ENCODE measurements around the gene PSTPIP1.

PSTPIP1 gene

DNA sequence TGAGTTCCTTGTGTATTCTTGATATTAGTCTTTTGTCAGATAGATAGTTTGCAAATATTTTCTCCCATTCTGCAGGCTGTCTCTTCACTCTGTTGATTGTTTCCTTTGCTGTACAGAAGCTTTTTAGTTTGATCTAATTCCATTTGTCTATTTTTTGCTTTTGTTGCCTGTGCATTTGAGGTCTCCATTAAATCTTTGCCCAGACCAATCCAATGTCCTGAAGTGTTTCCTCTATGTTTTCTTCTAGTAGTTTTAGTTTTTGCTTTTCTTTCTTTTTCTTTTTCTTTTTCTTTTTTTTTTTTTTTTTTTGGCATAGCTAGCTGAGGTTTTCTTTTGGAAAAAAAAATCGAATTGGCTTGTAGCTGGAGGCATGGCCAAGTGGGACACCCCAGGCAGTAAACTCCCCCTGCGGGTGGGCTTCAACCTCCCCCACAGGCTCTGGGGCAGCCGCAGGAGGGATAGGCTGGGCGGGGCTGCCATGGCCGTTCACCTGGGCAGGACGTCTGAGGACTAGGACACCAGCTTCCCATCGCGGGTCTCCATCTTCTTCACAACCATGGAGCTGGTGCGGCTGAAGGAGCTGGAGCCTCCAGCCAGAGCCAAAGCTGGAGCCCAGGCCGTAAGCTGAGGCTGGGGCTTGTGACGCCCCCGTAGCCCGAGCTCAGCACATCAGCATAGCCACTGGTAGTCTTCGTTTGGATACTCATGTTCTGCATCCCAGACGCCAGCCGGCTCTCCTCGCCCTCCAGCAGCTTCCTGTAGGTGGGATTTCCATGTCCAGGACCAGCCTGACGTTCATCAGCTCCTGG is 16.2 kb upstream of the PSTPIP1 start:
- ATAC-seq: no peak
- no peak for TF ChIP-seq ARNTL (CRISPR knock-in tag; IDR thresholded peaks at IDR 0.05; ENCODE audit: borderline replicate concordance, low read depth)
- TF ChIP-seq TOX (CRISPR knock-in tag; IDR thresholded peaks at IDR 0.05; ENCODE audit: borderline replicate concordance): no peak
- TF ChIP-seq, protein P1, sequence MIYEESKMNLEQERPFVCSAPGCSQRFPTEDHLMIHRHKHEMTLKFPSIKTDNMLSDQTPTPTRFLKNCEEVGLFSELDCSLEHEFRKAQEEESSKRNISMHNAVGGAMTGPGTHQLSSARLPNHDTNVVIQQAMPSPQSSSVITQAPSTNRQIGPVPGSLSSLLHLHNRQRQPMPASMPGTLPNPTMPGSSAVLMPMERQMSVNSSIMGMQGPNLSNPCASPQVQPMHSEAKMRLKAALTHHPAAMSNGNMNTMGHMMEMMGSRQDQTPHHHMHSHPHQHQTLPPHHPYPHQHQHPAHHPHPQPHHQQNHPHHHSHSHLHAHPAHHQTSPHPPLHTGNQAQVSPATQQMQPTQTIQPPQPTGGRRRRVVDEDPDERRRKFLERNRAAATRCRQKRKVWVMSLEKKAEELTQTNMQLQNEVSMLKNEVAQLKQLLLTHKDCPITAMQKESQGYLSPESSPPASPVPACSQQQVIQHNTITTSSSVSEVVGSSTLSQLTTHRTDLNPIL (CRISPR knock-in tag; IDR thresholded peaks at IDR 0.05; ENCODE audit: low read depth): no peak
- no peak for TF ChIP-seq ZNF70 (CRISPR knock-in tag; IDR thresholded peaks at IDR 0.05)
- TF ChIP-seq RARB (CRISPR knock-in tag; IDR thresholded peaks at IDR 0.05): no peak
- TF ChIP-seq, protein P2, sequence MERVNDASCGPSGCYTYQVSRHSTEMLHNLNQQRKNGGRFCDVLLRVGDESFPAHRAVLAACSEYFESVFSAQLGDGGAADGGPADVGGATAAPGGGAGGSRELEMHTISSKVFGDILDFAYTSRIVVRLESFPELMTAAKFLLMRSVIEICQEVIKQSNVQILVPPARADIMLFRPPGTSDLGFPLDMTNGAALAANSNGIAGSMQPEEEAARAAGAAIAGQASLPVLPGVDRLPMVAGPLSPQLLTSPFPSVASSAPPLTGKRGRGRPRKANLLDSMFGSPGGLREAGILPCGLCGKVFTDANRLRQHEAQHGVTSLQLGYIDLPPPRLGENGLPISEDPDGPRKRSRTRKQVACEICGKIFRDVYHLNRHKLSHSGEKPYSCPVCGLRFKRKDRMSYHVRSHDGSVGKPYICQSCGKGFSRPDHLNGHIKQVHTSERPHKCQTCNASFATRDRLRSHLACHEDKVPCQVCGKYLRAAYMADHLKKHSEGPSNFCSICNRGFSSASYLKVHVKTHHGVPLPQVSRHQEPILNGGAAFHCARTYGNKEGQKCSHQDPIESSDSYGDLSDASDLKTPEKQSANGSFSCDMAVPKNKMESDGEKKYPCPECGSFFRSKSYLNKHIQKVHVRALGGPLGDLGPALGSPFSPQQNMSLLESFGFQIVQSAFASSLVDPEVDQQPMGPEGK (CRISPR knock-in tag; IDR thresholded peaks at IDR 0.05; ENCODE audit: borderline replicate concordance): no peak
- TF ChIP-seq BACH2 (CRISPR knock-in tag; IDR thresholded peaks at IDR 0.05; ENCODE audit: borderline replicate concordance): no peak
- TF ChIP-seq, protein P3, sequence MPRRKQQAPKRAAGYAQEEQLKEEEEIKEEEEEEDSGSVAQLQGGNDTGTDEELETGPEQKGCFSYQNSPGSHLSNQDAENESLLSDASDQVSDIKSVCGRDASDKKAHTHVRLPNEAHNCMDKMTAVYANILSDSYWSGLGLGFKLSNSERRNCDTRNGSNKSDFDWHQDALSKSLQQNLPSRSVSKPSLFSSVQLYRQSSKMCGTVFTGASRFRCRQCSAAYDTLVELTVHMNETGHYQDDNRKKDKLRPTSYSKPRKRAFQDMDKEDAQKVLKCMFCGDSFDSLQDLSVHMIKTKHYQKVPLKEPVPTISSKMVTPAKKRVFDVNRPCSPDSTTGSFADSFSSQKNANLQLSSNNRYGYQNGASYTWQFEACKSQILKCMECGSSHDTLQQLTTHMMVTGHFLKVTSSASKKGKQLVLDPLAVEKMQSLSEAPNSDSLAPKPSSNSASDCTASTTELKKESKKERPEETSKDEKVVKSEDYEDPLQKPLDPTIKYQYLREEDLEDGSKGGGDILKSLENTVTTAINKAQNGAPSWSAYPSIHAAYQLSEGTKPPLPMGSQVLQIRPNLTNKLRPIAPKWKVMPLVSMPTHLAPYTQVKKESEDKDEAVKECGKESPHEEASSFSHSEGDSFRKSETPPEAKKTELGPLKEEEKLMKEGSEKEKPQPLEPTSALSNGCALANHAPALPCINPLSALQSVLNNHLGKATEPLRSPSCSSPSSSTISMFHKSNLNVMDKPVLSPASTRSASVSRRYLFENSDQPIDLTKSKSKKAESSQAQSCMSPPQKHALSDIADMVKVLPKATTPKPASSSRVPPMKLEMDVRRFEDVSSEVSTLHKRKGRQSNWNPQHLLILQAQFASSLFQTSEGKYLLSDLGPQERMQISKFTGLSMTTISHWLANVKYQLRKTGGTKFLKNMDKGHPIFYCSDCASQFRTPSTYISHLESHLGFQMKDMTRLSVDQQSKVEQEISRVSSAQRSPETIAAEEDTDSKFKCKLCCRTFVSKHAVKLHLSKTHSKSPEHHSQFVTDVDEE (CRISPR knock-in tag; IDR thresholded peaks at IDR 0.05): no peak
- no peak for TF ChIP-seq TCF4 (CRISPR knock-in tag; IDR thresholded peaks at IDR 0.05; ENCODE audit: borderline replicate concordance)
- TF ChIP-seq SNAI2 (CRISPR knock-in tag; IDR thresholded peaks at IDR 0.05): no peak
- TF ChIP-seq ZFP30 (CRISPR knock-in tag; IDR thresholded peaks at IDR 0.05): no peak
- no peak for TF ChIP-seq ESRRG (CRISPR knock-in tag; IDR thresholded peaks at IDR 0.05)
- no peak for TF ChIP-seq ISL1 (CRISPR knock-in tag; IDR thresholded peaks at IDR 0.05)
- no peak for TF ChIP-seq GLIS3 (CRISPR knock-in tag; IDR thresholded peaks at IDR 0.05)
- TF ChIP-seq ZFP3 (CRISPR knock-in tag; IDR thresholded peaks at IDR 0.05): no peak
- TF ChIP-seq ZNF565 (CRISPR knock-in tag; conservative IDR thresholded peaks at IDR 0.05; ENCODE audit: low read depth): no peak

DNA sequence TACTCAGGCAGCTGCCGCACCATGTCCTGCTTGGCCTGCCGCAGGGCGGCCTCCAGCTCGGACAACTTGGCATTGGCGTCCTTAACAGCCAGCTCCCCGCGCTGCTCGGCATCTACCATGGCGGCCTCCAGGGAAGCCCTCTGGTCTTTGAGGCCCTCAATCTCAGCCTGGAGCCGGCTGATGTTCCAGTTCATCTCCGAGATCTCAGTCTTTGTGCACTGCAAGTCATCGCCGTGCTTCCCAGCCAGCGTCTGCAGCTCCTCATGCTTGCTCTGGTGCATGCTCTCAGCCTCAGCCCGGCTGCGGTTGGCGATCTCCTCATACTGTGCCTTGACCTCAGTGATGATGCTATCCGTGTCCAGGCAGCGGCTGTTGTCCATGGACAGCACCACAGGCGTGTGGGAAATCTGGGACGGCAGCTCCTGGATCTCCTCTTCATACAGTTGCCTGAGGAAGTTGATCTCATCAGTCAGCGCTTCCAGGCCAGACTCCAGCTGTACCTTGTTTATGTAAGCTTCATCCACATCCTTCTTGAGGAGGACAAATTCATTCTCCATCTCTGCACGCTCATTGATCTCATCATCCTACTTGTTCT is 15.5 kb upstream of the PSTPIP1 start:
- no peak for ATAC-seq
- TF ChIP-seq ZNF565 (CRISPR knock-in tag; conservative IDR thresholded peaks at IDR 0.05; ENCODE audit: low read depth) (no peak), ESRRG (CRISPR knock-in tag; IDR thresholded peaks at IDR 0.05) (no peak), GLIS3 (CRISPR knock-in tag; IDR thresholded peaks at IDR 0.05) (no peak), ZC3H10 (CRISPR knock-in tag; IDR thresholded peaks at IDR 0.05) (no peak), TOX (CRISPR knock-in tag; IDR thresholded peaks at IDR 0.05; ENCODE audit: borderline replicate concordance) (no peak), ZFP30 (CRISPR knock-in tag; IDR thresholded peaks at IDR 0.05) (no peak), ZNF8 (CRISPR knock-in tag; IDR thresholded peaks at IDR 0.05) (no peak)
- TF ChIP-seq, protein P1 (CRISPR knock-in tag; IDR thresholded peaks at IDR 0.05; ENCODE audit: low read depth): no peak
- TF ChIP-seq, protein P2 (CRISPR knock-in tag; IDR thresholded peaks at IDR 0.05; ENCODE audit: borderline replicate concordance): no peak
- TF ChIP-seq, protein P4, sequence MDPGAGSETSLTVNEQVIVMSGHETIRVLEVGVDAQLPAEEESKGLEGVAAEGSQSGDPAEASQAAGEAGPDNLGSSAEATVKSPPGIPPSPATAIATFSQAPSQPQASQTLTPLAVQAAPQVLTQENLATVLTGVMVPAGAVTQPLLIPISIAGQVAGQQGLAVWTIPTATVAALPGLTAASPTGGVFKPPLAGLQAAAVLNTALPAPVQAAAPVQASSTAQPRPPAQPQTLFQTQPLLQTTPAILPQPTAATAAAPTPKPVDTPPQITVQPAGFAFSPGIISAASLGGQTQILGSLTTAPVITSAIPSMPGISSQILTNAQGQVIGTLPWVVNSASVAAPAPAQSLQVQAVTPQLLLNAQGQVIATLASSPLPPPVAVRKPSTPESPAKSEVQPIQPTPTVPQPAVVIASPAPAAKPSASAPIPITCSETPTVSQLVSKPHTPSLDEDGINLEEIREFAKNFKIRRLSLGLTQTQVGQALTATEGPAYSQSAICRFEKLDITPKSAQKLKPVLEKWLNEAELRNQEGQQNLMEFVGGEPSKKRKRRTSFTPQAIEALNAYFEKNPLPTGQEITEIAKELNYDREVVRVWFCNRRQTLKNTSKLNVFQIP (CRISPR knock-in tag; IDR thresholded peaks at IDR 0.05; ENCODE audit: borderline replicate concordance, low read depth): no peak
- TF ChIP-seq, protein P5, sequence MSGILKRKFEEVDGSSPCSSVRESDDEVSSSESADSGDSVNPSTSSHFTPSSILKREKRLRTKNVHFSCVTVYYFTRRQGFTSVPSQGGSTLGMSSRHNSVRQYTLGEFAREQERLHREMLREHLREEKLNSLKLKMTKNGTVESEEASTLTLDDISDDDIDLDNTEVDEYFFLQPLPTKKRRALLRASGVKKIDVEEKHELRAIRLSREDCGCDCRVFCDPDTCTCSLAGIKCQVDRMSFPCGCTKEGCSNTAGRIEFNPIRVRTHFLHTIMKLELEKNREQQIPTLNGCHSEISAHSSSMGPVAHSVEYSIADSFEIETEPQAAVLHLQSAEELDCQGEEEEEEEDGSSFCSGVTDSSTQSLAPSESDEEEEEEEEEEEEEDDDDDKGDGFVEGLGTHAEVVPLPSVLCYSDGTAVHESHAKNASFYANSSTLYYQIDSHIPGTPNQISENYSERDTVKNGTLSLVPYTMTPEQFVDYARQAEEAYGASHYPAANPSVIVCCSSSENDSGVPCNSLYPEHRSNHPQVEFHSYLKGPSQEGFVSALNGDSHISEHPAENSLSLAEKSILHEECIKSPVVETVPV (CRISPR knock-in tag; IDR thresholded peaks at IDR 0.05): no peak

Measured in SK-N-SH treated with all-trans-retinoic acid at 6 μM for 48 hours (cell line).